GM23338 (cell line): ENCODE data around the gene COL16A1. TPM values are rescaled to one million over a fixed set of nuclear protein-coding genes. Genes with fewer than 3 reads are reported as not detected.

ENCODE experiments used
- ATAC-seq: fragments of 200-7000 bp; cut with Tn5 transposase; 3 replicates; pipeline ENCODE4 v1.9.1; 2020
- DNase-seq: peaks from one replicate; pipeline ENCODE4 v3.0.0-alpha.2; 2015; ENCODE audit warnings: low spot score
- H2AFZ ChIP-seq: fragments of 200-600 bp; sonication (generic); 2 replicates; pipeline ENCODE4 v1.8.0; 2016; ENCODE audit warnings: antibody characterized with exemption, mild to moderate bottlenecking, moderate library complexity
- H3F3A ChIP-seq: fragments of 200-600 bp; sonication (generic); replicated peaks from 2 replicates; pipeline ENCODE4 v1.8.0; 2017; ENCODE audit warnings: antibody characterized with exemption, mixed run types, low read depth
- H3K27ac ChIP-seq: fragments of 200-600 bp; sonication (generic); 2 replicates; pipeline ENCODE4 v1.6.1; 2016; ENCODE audit warnings: low read depth
- H3K27me3 ChIP-seq: fragments of 200-600 bp; sonication (generic); 2 replicates; pipeline ENCODE4 v1.8.0; 2016; ENCODE audit warnings: mild to moderate bottlenecking, mixed run types, moderate library complexity; ENCODE audit not compliant: insufficient read depth
- H3K36me3 ChIP-seq: fragments of 200-600 bp; sonication (generic); 2 replicates; pipeline ENCODE4 v1.8.0; 2016; ENCODE audit warnings: mild to moderate bottlenecking; ENCODE audit not compliant: insufficient read depth
- H3K4me1 ChIP-seq: fragments of 200-600 bp; sonication (generic); 2 replicates; pipeline ENCODE4 v1.8.0; 2016; ENCODE audit warnings: mild to moderate bottlenecking, moderate library complexity; ENCODE audit not compliant: insufficient read depth
- H3K4me2 ChIP-seq: fragments of 200-600 bp; sonication (generic); 2 replicates; pipeline ENCODE4 v1.7.1; 2017; ENCODE audit warnings: mixed run types
- H3K4me3 ChIP-seq: fragments of 200-600 bp; sonication (generic); 2 replicates; pipeline ENCODE4 v1.6.1; 2016; ENCODE audit warnings: mixed run types
- H3K79me2 ChIP-seq: fragments of 200-600 bp; sonication (generic); replicated peaks from 2 replicates; pipeline ENCODE4 v1.8.0; 2017; ENCODE audit warnings: mild to moderate bottlenecking; ENCODE audit not compliant: insufficient read depth
- H3K9me2 ChIP-seq: fragments of 200-600 bp; sonication (generic); 2 replicates; pipeline ENCODE4 v1.8.0; 2017; ENCODE audit not compliant: insufficient read depth
- H4K20me1 ChIP-seq: fragments of 200-600 bp; sonication (generic); replicated peaks from 2 replicates; pipeline ENCODE4 v1.8.0; 2017; ENCODE audit warnings: mild to moderate bottlenecking; ENCODE audit not compliant: insufficient read depth
- H3K27ac Mint-ChIP-seq: 2 replicates; pipeline ENCODE4 v1.8.0; 2020; ENCODE audit warnings: inconsistent platforms, mild to moderate bottlenecking, moderate library complexity, mixed read lengths
- H3K27me3 Mint-ChIP-seq: 3 replicates; pipeline ENCODE4 v1.8.0; 2022; ENCODE audit warnings: low read depth, mild to moderate bottlenecking, moderate library complexity, mixed read lengths, inconsistent platforms; ENCODE audit not compliant: insufficient read depth, poor library complexity
- H3K36me3 Mint-ChIP-seq: 3 replicates; pipeline ENCODE4 v1.8.0; 2021; ENCODE audit warnings: low read depth, mild to moderate bottlenecking, inconsistent platforms, moderate library complexity, mixed read lengths
- H3K4me1 Mint-ChIP-seq: 3 replicates; pipeline ENCODE4 v1.8.0; 2020; ENCODE audit warnings: mild to moderate bottlenecking, inconsistent platforms, mixed read lengths
- H3K4me3 Mint-ChIP-seq: 3 replicates; pipeline ENCODE4 v1.8.0; 2021; ENCODE audit warnings: moderate library complexity, mild to moderate bottlenecking, inconsistent platforms, mixed read lengths
- H3K9me3 Mint-ChIP-seq: 3 replicates; pipeline ENCODE4 v1.8.0; 2020; ENCODE audit warnings: moderate library complexity, mild to moderate bottlenecking, inconsistent platforms, mixed read lengths
- CREB1 ChIP-seq: fragments of 250-450 bp; sonication (Bioruptor Pico); IDR thresholded peaks from 2 replicates; pipeline ENCODE4 v1.5.0; 2020; ENCODE audit warnings: low read depth, mild to moderate bottlenecking, moderate library complexity
- EZH2 ChIP-seq: fragments of 200-600 bp; sonication (generic); IDR thresholded peaks from one replicate; pipeline ENCODE4 v1.8.0; 2017; ENCODE audit warnings: antibody characterized with exemption, mild to moderate bottlenecking, low read depth; ENCODE audit not compliant: unreplicated experiment
- EZH2phosphoT487 ChIP-seq: fragments of 200-600 bp; sonication (generic); IDR thresholded peaks from one replicate; pipeline ENCODE4 v1.8.1; 2018; ENCODE audit warnings: antibody characterized with exemption; ENCODE audit not compliant: unreplicated experiment
- JUNB ChIP-seq: IDR thresholded peaks from one replicate; pipeline ENCODE4 v1.6.1; 2016; ENCODE audit warnings: antibody characterized with exemption; ENCODE audit not compliant: unreplicated experiment
- NANOG ChIP-seq: IDR thresholded peaks from 2 replicates; pipeline ENCODE4 v1.6.1; 2016; ENCODE audit warnings: antibody characterized with exemption, borderline replicate concordance
- POLR2AphosphoS5 ChIP-seq: IDR thresholded peaks from 2 replicates; pipeline ENCODE4 v1.6.1; 2016; ENCODE audit warnings: antibody characterized with exemption, low read depth
- STAT1 ChIP-seq: IDR thresholded peaks from one replicate; pipeline ENCODE4 v1.6.1; 2016; ENCODE audit warnings: antibody characterized with exemption; ENCODE audit not compliant: unreplicated experiment
- ZNF114 ChIP-seq: fragments of 250-450 bp; sonication (Bioruptor Pico); IDR thresholded peaks from 2 replicates; pipeline ENCODE4 v1.5.0; 2020; ENCODE audit warnings: mild to moderate bottlenecking, moderate library complexity
- ZNF331 ChIP-seq: fragments of 250-450 bp; sonication (Bioruptor Pico); IDR thresholded peaks from 2 replicates; pipeline ENCODE4 v1.5.0; 2020; ENCODE audit warnings: low read depth, mild to moderate bottlenecking, moderate library complexity
- ZNF462 ChIP-seq: fragments of 250-450 bp; sonication (Bioruptor Pico); IDR thresholded peaks from 2 replicates; pipeline ENCODE4 v1.5.0; 2020; ENCODE audit warnings: mild to moderate bottlenecking, moderate library complexity
- polyA plus RNA-seq: library from polyadenylated mRNA; unstranded; fragments of >200 nt; fragmentation: Nextera tagmentation; extraction: Ambion mirVana; gene quantifications from 2 replicates; pipeline ENCODE4 v1.2.1, GENCODE V29; 2016
- total RNA-seq: library from RNA; depleted of rRNA; stranded (reverse); fragments of >200 nt; shearing (Covaris generic); gene quantifications from 2 replicates; pipeline ENCODE4 v1.2.3, GENCODE V29; 2014
- TF ChIP-seq, protein P1 (sequence below): IDR thresholded peaks from one replicate; pipeline ENCODE4 v1.6.1; 2018; ENCODE audit warnings: antibody characterized with exemption; ENCODE audit not compliant: unreplicated experiment
- TF ChIP-seq, protein P2 (sequence below), 2 experiments: fragments of 200-600 bp in 1 of 2; sonication (generic) in 1 of 2; conservative IDR thresholded peaks; 2 replicates each; pipeline versions ENCODE4 v1.5.1 to v1.6.1; 2016 to 2017; ENCODE audit warnings: antibody characterized with exemption in 2 of 2, low read depth in 2 of 2, mild to moderate bottlenecking in 2 of 2, moderate library complexity in 1 of 2
- TF ChIP-seq, protein P3 (sequence below): IDR thresholded peaks from 2 replicates; pipeline ENCODE4 v1.6.1; 2016; ENCODE audit warnings: antibody characterized with exemption

Gene COL16A1
- total and polyA plus RNA-seq, 2 experiments from 2014 or later = 4.2 to 13.2 TPM

DNA sequence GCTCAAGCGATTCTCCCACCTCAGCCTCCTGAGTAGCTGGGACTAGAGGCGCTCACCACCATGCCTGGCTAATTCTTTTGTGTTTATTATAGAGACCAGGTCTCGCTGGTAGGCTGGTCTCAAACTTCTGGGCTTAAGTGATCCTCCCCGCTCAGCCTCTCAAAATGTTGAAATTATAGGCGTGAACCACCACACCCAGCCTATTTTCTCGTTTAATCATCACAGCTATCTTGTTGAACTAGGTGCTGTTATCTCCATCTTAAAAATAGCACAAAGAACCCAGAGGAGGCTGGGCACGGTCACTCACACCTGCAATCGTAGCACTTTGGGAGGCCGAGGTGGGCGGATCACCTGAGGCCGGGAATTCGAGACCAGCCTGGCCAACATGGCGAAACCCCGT lies 28.1 kb downstream of the COL16A1 start:
- ATAC-seq = no peak
- H3K79me2 ChIP-seq = no peaks in the 10 kb centered on the region
- DNase-seq = no peak
- no peaks in the 10 kb centered on the region for H3K9me2 ChIP-seq
- TF ChIP-seq CREB1 (CRISPR knock-in tag) = no peak
- TF ChIP-seq NANOG = no peak
- TF ChIP-seq, protein P1, sequence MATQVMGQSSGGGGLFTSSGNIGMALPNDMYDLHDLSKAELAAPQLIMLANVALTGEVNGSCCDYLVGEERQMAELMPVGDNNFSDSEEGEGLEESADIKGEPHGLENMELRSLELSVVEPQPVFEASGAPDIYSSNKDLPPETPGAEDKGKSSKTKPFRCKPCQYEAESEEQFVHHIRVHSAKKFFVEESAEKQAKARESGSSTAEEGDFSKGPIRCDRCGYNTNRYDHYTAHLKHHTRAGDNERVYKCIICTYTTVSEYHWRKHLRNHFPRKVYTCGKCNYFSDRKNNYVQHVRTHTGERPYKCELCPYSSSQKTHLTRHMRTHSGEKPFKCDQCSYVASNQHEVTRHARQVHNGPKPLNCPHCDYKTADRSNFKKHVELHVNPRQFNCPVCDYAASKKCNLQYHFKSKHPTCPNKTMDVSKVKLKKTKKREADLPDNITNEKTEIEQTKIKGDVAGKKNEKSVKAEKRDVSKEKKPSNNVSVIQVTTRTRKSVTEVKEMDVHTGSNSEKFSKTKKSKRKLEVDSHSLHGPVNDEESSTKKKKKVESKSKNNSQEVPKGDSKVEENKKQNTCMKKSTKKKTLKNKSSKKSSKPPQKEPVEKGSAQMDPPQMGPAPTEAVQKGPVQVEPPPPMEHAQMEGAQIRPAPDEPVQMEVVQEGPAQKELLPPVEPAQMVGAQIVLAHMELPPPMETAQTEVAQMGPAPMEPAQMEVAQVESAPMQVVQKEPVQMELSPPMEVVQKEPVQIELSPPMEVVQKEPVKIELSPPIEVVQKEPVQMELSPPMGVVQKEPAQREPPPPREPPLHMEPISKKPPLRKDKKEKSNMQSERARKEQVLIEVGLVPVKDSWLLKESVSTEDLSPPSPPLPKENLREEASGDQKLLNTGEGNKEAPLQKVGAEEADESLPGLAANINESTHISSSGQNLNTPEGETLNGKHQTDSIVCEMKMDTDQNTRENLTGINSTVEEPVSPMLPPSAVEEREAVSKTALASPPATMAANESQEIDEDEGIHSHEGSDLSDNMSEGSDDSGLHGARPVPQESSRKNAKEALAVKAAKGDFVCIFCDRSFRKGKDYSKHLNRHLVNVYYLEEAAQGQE = no peak
- TF ChIP-seq STAT1 = no peak
- no peak for TF ChIP-seq ZNF114 (CRISPR knock-in tag)
- TF ChIP-seq POLR2AphosphoS5 = no peak
- TF ChIP-seq, protein P2, sequence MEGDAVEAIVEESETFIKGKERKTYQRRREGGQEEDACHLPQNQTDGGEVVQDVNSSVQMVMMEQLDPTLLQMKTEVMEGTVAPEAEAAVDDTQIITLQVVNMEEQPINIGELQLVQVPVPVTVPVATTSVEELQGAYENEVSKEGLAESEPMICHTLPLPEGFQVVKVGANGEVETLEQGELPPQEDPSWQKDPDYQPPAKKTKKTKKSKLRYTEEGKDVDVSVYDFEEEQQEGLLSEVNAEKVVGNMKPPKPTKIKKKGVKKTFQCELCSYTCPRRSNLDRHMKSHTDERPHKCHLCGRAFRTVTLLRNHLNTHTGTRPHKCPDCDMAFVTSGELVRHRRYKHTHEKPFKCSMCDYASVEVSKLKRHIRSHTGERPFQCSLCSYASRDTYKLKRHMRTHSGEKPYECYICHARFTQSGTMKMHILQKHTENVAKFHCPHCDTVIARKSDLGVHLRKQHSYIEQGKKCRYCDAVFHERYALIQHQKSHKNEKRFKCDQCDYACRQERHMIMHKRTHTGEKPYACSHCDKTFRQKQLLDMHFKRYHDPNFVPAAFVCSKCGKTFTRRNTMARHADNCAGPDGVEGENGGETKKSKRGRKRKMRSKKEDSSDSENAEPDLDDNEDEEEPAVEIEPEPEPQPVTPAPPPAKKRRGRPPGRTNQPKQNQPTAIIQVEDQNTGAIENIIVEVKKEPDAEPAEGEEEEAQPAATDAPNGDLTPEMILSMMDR (conservative IDR thresholded peaks at IDR 0.05; ENCODE audit: low read depth in 2 of 2) = no peak
- no peak for TF ChIP-seq ZNF462 (CRISPR knock-in tag)
- no peak for TF ChIP-seq JUNB
- TF ChIP-seq EZH2phosphoT487 = no peak
- TF ChIP-seq ZNF331 (CRISPR knock-in tag) = no peak
- TF ChIP-seq, protein P3, sequence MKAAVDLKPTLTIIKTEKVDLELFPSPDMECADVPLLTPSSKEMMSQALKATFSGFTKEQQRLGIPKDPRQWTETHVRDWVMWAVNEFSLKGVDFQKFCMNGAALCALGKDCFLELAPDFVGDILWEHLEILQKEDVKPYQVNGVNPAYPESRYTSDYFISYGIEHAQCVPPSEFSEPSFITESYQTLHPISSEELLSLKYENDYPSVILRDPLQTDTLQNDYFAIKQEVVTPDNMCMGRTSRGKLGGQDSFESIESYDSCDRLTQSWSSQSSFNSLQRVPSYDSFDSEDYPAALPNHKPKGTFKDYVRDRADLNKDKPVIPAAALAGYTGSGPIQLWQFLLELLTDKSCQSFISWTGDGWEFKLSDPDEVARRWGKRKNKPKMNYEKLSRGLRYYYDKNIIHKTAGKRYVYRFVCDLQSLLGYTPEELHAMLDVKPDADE = no peak
- TF ChIP-seq EZH2 = no peak
- no peaks in the 10 kb centered on the region for H3F3A ChIP-seq
- H3K36me3 Mint-ChIP-seq = no peaks in the 10 kb centered on the region; the same call in 2 of the 3 replicates
- H2AFZ ChIP-seq = no peak overlapping the region
- no peaks in the 10 kb centered on the region for H3K27me3 ChIP-seq
- H3K27ac Mint-ChIP-seq = no peak overlapping the region
- no peak overlapping the region for H3K4me3 Mint-ChIP-seq
- no peaks in the 10 kb centered on the region for H3K9me3 Mint-ChIP-seq
- no peak overlapping the region for H3K4me3 ChIP-seq
- no peak overlapping the region for H3K4me2 ChIP-seq
- no peaks in the 10 kb centered on the region for H4K20me1 ChIP-seq
- peaks cover 17% of the 10 kb centered on the region for H3K4me1 Mint-ChIP-seq
- peaks cover under 1% of the 10 kb centered on the region for H3K27me3 Mint-ChIP-seq
- H3K4me1 ChIP-seq = 0 out of 2 replicates have a peak, but pooled peaks cover 5% of the 10 kb centered on the region
- H3K27ac ChIP-seq = no peak overlapping the region
- H3K36me3 ChIP-seq = no peaks in the 10 kb centered on the region
